Activated T-cell treated with anti-CD3 and anti-CD28 coated beads, Interleukin-2, amount 50 U/mL, for 24 hours (primary cell): Measurements from ENCODE around the gene DUSP8.
A peak's percentile ranks its signal among the peaks of the same experiment; 100 is the strongest.
"Not testable (repeated sequence)": the region's sequence is repeated elsewhere in the genome, so short reads cannot be mapped to it uniquely, and the experiment has no call there.

Experiments
- DNase-seq: peaks from one replicate; pipeline ENCODE4 v3.0.0-alpha.2; 2020
- H3K27ac Mint-ChIP-seq: 2 replicates; pipeline ENCODE4 v1.8.0; 2020; ENCODE audit warnings: mild to moderate bottlenecking, mixed read lengths
- H3K27me3 Mint-ChIP-seq: 2 replicates; pipeline ENCODE4 v1.8.0; 2020; ENCODE audit warnings: mixed read lengths
- H3K36me3 Mint-ChIP-seq: 2 replicates; pipeline ENCODE4 v1.8.0; 2020; ENCODE audit warnings: low read depth, mixed read lengths
- H3K4me1 Mint-ChIP-seq: 2 replicates; pipeline ENCODE4 v1.8.0; 2020; ENCODE audit warnings: low read depth, mixed read lengths
- H3K4me3 Mint-ChIP-seq: 2 replicates; pipeline ENCODE4 v1.8.0; 2020; ENCODE audit warnings: mild to moderate bottlenecking, moderate library complexity, mixed read lengths
- H3K9me3 Mint-ChIP-seq: 2 replicates; pipeline ENCODE4 v1.8.0; 2020; ENCODE audit warnings: mixed read lengths

The DUSP8 gene

GRCh38 chr11:1517117-1518005 is 54.7 kb downstream of the DUSP8 start:
- no peaks in the 10 kb centered on the region for H3K9me3 Mint-ChIP-seq
- H3K36me3 Mint-ChIP-seq, result peaks cover 4% of the 10 kb centered on the region
- peaks cover 79% of the 10 kb centered on the region for H3K4me1 Mint-ChIP-seq
- H3K27me3 Mint-ChIP-seq, result no peaks in the 10 kb centered on the region
- H3K4me3 Mint-ChIP-seq, result no peak overlapping the region
- H3K27ac Mint-ChIP-seq, result no peak overlapping the region
- DNase-seq, result no peak

DNA sequence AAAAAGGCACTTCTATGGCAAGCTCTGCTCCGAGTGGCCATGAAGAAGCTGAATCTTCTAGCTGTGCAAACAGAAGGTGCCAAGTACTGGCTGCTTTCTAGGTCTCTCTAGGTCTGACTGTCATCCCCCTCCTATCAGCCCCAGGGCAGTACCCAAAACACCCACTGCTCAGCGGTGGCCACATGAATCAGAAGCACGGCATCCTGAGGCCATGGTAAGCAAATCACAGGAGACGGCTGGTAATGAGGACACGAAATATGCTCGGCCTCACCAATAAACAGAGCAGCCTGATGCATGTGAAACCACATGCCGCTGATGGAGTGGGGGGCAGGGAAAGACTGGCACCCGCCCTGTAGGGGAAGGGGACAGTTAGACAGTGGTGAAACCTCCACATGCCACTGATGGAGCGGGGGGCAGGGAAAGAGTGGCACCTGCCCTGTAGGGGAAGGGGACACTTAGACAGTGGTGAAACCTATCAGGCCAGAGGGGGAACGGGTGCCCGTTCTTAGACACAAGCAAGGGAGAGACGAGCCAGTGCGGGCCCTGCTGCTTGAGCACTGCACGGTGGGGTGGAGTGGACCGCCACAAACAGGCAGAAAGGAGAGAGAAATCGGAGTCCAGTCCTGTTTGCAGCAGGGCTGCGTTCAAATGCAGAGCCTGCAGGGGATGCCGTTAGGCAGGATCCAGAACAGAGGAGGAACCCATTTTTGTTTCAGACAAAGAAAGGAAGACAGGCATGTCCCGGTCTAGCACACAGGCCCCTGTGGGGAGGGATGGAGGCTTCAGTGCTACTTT is 55.6 kb downstream of the DUSP8 start:
- Mint-ChIP-seq H3K9me3 (no peaks in the 10 kb centered on the region), H3K27ac (no peak overlapping the region), H3K27me3 (no peaks in the 10 kb centered on the region), H3K36me3 (peaks cover 4% of the 10 kb centered on the region), H3K4me1 (peaks cover 77% of the 10 kb centered on the region), H3K4me3 (no peak overlapping the region)
- no peak for DNase-seq

DNA sequence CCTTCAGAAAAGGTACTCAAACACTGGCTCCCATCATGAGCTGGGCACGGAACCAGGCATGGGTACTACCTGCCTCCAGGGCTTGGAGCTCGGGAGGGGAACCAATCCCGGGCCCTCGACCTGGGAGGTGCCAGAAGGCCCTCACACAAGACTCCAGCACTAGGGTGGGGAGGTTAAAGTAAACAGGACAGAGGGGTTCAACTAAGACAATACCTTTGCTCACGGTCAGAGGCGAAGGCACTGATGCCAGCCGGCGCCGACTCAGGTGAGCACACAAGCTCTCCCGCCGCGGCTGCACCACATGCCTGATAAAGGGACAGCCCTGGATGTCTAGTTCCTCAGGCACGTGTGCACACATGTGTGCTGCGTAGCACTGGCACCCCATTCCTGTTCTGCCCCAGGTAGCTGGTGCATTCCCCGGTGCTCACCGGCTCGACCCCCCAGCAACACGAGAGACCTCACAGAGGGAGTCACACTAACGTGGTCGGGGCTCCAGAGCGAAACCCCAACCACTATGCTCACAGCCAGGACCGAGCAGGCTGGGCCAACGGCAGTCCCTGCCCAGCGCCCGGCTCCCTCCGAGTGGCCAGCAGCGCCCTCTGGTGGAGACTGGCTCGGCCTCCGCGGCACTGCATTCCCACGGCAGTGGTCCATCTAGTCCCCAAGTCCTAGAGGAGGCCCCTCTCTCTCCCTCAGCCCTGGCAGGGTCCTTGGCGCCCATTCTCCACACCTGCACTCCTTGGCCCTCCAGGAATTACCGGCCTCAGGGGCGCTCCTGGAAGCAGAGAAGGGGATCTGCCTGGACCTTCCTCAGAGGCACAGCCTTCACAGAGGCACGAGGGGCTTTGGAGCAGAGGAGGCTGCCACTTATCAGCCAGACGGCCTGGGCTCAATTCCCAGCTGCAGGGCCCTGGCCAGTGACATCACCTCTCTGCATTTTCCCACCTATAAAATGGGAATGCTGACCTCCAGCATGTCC is 56.7 kb downstream of the DUSP8 start:
- DNase-seq, result peak; percentile 88
- H3K27ac Mint-ChIP-seq, result peak overlapping the region; percentile 30
- peaks cover 4% of the 10 kb centered on the region for H3K36me3 Mint-ChIP-seq
- H3K27me3 Mint-ChIP-seq, result no peaks in the 10 kb centered on the region
- no peak overlapping the region for H3K4me3 Mint-ChIP-seq
- no peaks in the 10 kb centered on the region for H3K9me3 Mint-ChIP-seq
- H3K4me1 Mint-ChIP-seq, result peaks cover 76% of the 10 kb centered on the region

DNA sequence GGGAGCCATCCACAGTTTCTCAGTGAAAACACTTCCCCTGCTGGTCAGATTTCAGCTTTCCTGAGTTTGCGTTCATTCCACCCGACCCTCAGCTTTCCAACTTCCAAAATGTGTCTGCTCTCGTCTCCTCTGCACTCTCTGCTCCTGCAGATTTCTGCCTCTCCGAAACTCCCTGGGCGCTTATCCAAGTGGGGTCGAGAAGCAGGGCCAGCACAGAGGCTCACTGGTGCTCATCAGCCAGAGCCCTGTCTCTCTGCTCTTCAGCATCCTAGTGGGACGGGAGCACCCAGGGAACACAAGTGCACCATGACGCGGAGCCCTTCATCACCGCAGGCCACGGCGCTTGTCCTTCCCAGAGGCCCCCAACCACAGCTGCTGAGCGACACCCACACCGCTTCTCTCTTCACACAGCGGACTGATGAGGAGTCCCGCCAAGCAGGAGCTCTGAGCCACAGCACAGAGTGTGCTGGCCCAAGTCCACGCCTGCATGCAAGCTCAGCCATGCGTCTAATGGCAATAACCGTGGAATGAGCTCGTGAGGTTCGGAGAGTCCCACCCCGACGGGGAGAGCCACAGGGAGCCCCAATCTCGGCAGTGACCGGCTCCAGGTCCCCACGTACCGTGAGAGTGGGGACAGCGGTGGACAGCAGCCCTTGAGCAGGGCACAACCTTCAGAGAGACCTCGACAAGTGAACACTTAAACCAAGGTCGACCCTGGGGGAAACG is 57.6 kb downstream of the DUSP8 start:
- no peak overlapping the region for H3K27ac Mint-ChIP-seq
- DNase-seq, result no peak
- peaks cover 4% of the 10 kb centered on the region for H3K36me3 Mint-ChIP-seq
- H3K9me3 Mint-ChIP-seq, result no peaks in the 10 kb centered on the region
- peaks cover 72% of the 10 kb centered on the region for H3K4me1 Mint-ChIP-seq
- no peak overlapping the region for H3K4me3 Mint-ChIP-seq
- no peaks in the 10 kb centered on the region for H3K27me3 Mint-ChIP-seq

GRCh38 chr11:1513326-1514296 is 58.5 kb downstream of the DUSP8 start:
- H3K27ac Mint-ChIP-seq, result peak overlapping the region; percentile 30

DNA sequence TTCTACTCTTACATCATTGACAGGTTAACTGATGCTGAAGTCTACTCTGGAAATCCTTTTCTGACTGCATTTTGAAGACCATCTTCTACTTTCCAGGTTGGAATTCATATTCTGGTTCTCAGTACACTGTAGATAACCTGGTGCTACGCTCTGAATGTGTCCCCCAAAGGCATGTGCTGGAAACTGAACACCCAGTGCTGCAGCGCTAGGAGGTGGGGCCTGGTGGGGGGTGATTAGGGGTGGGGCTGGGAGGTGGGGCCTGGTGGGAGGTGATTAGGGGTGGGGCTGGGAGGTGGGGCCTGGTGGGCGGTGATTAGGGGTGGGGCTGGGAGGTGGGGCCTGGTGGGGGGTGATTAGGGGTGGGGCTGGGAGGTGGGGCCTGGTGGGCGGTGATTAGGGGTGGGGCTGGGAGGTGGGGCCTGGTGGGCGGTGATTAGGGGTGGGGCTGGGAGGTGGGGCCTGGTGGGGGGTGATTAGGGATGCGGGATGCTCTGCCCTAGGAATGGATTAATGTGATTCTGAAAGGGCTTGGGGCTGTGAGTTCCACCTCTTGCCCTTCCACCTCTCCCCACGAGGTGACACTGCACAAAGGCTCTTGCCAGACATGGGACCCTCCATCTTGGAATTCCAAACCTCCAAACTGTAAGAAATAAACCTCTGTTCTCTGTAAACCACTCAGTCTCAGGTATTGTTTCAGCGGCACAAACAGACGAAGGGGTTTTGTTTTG is 59.4 kb downstream of the DUSP8 start:
- H3K27ac Mint-ChIP-seq, H3K27me3 Mint-ChIP-seq, DNase-seq, H3K36me3 Mint-ChIP-seq, H3K9me3 Mint-ChIP-seq, H3K4me3 Mint-ChIP-seq: not testable (repeated sequence)
- peaks cover 74% of the 10 kb centered on the region for H3K4me1 Mint-ChIP-seq

More at GRCh38 chr11:1513326-1514296, 58.5 kb downstream of the DUSP8 start:
- Mint-ChIP-seq H3K4me1 (peaks cover 71% of the 10 kb centered on the region), H3K9me3 (no peaks in the 10 kb centered on the region), H3K4me3 (no peak overlapping the region), H3K27me3 (no peaks in the 10 kb centered on the region), H3K36me3 (peaks cover 4% of the 10 kb centered on the region)
- no peak for DNase-seq

- H3K9me3 Mint-ChIP-seq, result no peaks in the 10 kb centered on the region
- peaks cover 4% of the 10 kb centered on the region for H3K36me3 Mint-ChIP-seq
- H3K27me3 Mint-ChIP-seq, result no peaks in the 10 kb centered on the region
- peaks cover 72% of the 10 kb centered on the region for H3K4me1 Mint-ChIP-seq
- no peak overlapping the region for H3K4me3 Mint-ChIP-seq
- H3K27ac Mint-ChIP-seq, result no peak overlapping the region
- DNase-seq, result no peak
Measured at GRCh38 chr11:1511937-1512496, 60.1 kb downstream of the DUSP8 start.

GRCh38 chr11:1510928-1511327 is 61.1 kb downstream of the DUSP8 start:
- DNase-seq, result no peak
- no peak overlapping the region for H3K4me3 Mint-ChIP-seq
- no peaks in the 10 kb centered on the region for H3K9me3 Mint-ChIP-seq
- no peaks in the 10 kb centered on the region for H3K27me3 Mint-ChIP-seq
- peaks cover 67% of the 10 kb centered on the region for H3K4me1 Mint-ChIP-seq
- peak overlapping the region; percentile 44 for H3K27ac Mint-ChIP-seq
- peaks cover 4% of the 10 kb centered on the region for H3K36me3 Mint-ChIP-seq

GRCh38 chr11:1510351-1510750 is 61.7 kb downstream of the DUSP8 start:
- not testable (repeated sequence) for H3K4me3 Mint-ChIP-seq, H3K36me3 Mint-ChIP-seq, H3K27me3 Mint-ChIP-seq, DNase-seq, H3K9me3 Mint-ChIP-seq, H3K27ac Mint-ChIP-seq
- H3K4me1 Mint-ChIP-seq, result peaks cover 62% of the 10 kb centered on the region

- H3K4me1 Mint-ChIP-seq, result peaks cover 61% of the 10 kb centered on the region
- H3K27ac Mint-ChIP-seq, result peak overlapping the region; percentile 17
Measured at GRCh38 chr11:1509626-1510255, 62.3 kb downstream of the DUSP8 start.

DNA sequence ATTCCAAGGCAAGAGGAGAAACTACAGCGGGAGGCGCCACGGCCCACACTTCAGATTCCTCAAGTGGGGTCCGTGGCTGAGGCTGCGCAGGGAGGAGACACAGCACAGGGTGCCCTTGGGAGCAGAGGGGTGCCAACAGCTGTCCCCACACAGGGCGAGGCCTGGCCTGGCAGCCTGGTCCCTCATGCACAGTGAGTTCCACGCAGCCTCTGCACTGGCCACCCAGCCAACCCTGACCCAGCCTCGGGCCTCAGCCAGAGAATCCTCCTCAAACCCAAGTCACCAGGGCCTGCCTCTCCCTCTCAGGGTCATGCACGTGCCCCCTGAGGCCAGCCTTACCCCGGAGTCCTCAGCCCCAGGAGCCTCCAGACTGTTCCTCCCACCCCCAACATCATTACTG is 63.1 kb downstream of the DUSP8 start:
- peak overlapping the region; percentile 17 for H3K27ac Mint-ChIP-seq
- peaks cover 4% of the 10 kb centered on the region for H3K36me3 Mint-ChIP-seq
- H3K4me3 Mint-ChIP-seq, result no peak overlapping the region
- no peak for DNase-seq
- H3K9me3 Mint-ChIP-seq, result no peaks in the 10 kb centered on the region
- H3K27me3 Mint-ChIP-seq, result no peaks in the 10 kb centered on the region
- H3K4me1 Mint-ChIP-seq, result peaks cover 56% of the 10 kb centered on the region

More at GRCh38 chr11:1509626-1510255, 62.3 kb downstream of the DUSP8 start:
- no peaks in the 10 kb centered on the region for H3K27me3 Mint-ChIP-seq
- H3K9me3 Mint-ChIP-seq, result no peaks in the 10 kb centered on the region
- peaks cover 4% of the 10 kb centered on the region for H3K36me3 Mint-ChIP-seq
- H3K4me3 Mint-ChIP-seq, result no peak overlapping the region
- no peak for DNase-seq

GRCh38 chr11:1508491-1508891 is 63.6 kb downstream of the DUSP8 start:
- no peak overlapping the region for H3K27ac Mint-ChIP-seq
- no peak overlapping the region for H3K4me3 Mint-ChIP-seq
- H3K4me1 Mint-ChIP-seq, result peaks cover 53% of the 10 kb centered on the region

More at GRCh38 chr11:1508491-1508891, 63.6 kb downstream of the DUSP8 start:
- DNase-seq, result no peak
- Mint-ChIP-seq H3K36me3 (peaks cover 2% of the 10 kb centered on the region), H3K9me3 (no peaks in the 10 kb centered on the region), H3K27me3 (no peaks in the 10 kb centered on the region)
